Activated CD4-positive, alpha-beta T cell treated with anti-CD3 and anti-CD28 coated beads, Interleukin-10, Interleukin-2, amounts not matched to agents 100 ng/mL and 50 ng/mL, durations not matched to agents 16 hours and 8 hours (primary cell): ENCODE measurements around the gene HTR1B.

Experiments used
- DNase-seq: peaks from one replicate; pipeline ENCODE4 v3.0.0-alpha.2; 2020

HTR1B gene

GRCh38 chr6:77463308-77463860, at the start of gene HTR1B:
TSS of gene HTR1B (minus strand) at chr6:77463491. CDS start at chr6:77463403, 88 bp downstream.
- DNase-seq: no peak

GRCh38 chr6:77512554-77512953, 49.3 kb upstream of the HTR1B start:
- no peak for DNase-seq

- DNase-seq: no peak
These were observed 48.6 kb upstream of the HTR1B start for GRCh38 chr6:77511860-77512259.

GRCh38 chr6:77502981-77503380, 39.7 kb upstream of the HTR1B start:
- no peak for DNase-seq

GRCh38 chr6:77492530-77492929, 29.2 kb upstream of the HTR1B start:
- no peak for DNase-seq

GRCh38 chr6:77487808-77488425, 24.6 kb upstream of the HTR1B start:
- no peak for DNase-seq

- DNase-seq: no peak
These were observed 19.7 kb upstream of the HTR1B start for GRCh38 chr6:77482981-77483380.

- DNase-seq: no peak
These were observed 11.7 kb upstream of the HTR1B start for GRCh38 chr6:77474973-77475372.

GRCh38 chr6:77474286-77474956, 11.1 kb upstream of the HTR1B start:
- no peak for DNase-seq

- no peak for DNase-seq
These were observed 7.7 kb upstream of the HTR1B start for GRCh38 chr6:77470983-77471382.

- DNase-seq: no peak
These were observed 5.6 kb upstream of the HTR1B start for GRCh38 chr6:77468939-77469338.

GRCh38 chr6:77466451-77467437, 3.5 kb upstream of the HTR1B start:
- DNase-seq: peak; percentile 19

- DNase-seq: peak; percentile 36
These were observed 2.8 kb upstream of the HTR1B start for GRCh38 chr6:77466055-77466450.

- DNase-seq: no peak
These were observed 1.2 kb upstream of the HTR1B start for GRCh38 chr6:77464495-77464867.

- DNase-seq: no peak
These were observed 687 bp upstream of the HTR1B start for GRCh38 chr6:77463861-77464494.

GRCh38 chr6:77462359-77463307, 658 bp downstream of the HTR1B start:
- DNase-seq: no peak

- no peak for DNase-seq
These were observed 1.5 kb downstream of the HTR1B start for GRCh38 chr6:77461796-77462195.

GRCh38 chr6:77458421-77458820, 4.9 kb downstream of the HTR1B start:
- DNase-seq: no peak

- DNase-seq: peak; percentile 36
These were observed 5.5 kb downstream of the HTR1B start for GRCh38 chr6:77457720-77458349.

- DNase-seq: no peak
These were observed 6.6 kb downstream of the HTR1B start for GRCh38 chr6:77456531-77457248.
